HCT116 (cell line): ENCODE data around the gene ING1.

Experiments used
- CBX3 ChIP-seq: IDR thresholded peaks from 2 replicates; pipeline ENCODE4 v1.6.1; 2012; ENCODE audit warnings: low read depth
- CEBPB ChIP-seq: IDR thresholded peaks from 2 replicates; pipeline ENCODE4 v1.6.1; 2012; ENCODE audit warnings: low read depth
- CTCF ChIP-seq, 3 experiments: fragments of 200-600 bp in 1 of 3; sonication (generic) in 1 of 3; IDR thresholded peaks in 2 of 3; conservative IDR thresholded peaks in 1 of 3; 2 replicates each; pipeline ENCODE4 v1.5.1; 2012 to 2017; ENCODE audit warnings: low read depth in 2 of 3, low read length in 2 of 3, antibody characterized with exemption in 1 of 3, borderline replicate concordance in 1 of 3, control low read depth in 1 of 3, mild to moderate bottlenecking in 1 of 3, mixed read lengths in 1 of 3, mixed run types in 1 of 3, moderate library complexity in 1 of 3; ENCODE audit not compliant: insufficient read depth in 1 of 3
- EZH2 ChIP-seq: fragments of 200-600 bp; sonication (generic); IDR thresholded peaks from 2 replicates; pipeline ENCODE4 v1.6.1; 2017; ENCODE audit warnings: antibody characterized with exemption, mixed run types
- EZH2phosphoT487 ChIP-seq: fragments of 200-600 bp; IDR thresholded peaks from 2 replicates; pipeline ENCODE4 v1.6.1; 2018; ENCODE audit warnings: antibody characterized with exemption, borderline replicate concordance
- JUND ChIP-seq: IDR thresholded peaks from 2 replicates; pipeline ENCODE4 v1.6.1; 2012
- POLR2A ChIP-seq: IDR thresholded peaks from 2 replicates; pipeline ENCODE4 v1.7.0; 2011; ENCODE audit warnings: borderline replicate concordance; ENCODE audit not compliant: insufficient read depth, insufficient read length; ENCODE audit errors: extremely low read depth
- POLR2AphosphoS5 ChIP-seq: IDR thresholded peaks from 2 replicates; pipeline ENCODE4 v1.6.1; 2011; ENCODE audit warnings: mild to moderate bottlenecking, low read depth, low read length, moderate library complexity
- RAD21 ChIP-seq: IDR thresholded peaks from 2 replicates; pipeline ENCODE4 v1.6.1; 2012; ENCODE audit warnings: low read depth, mild to moderate bottlenecking
- REST ChIP-seq: IDR thresholded peaks from 2 replicates; pipeline ENCODE4 v1.6.1; 2012; ENCODE audit warnings: low read depth
- SRF ChIP-seq: IDR thresholded peaks from 2 replicates; pipeline ENCODE4 v1.6.1; 2012; ENCODE audit warnings: low read depth
- YY1 ChIP-seq: IDR thresholded peaks from 2 replicates; pipeline ENCODE4 v1.6.1; 2011; ENCODE audit warnings: low read length, low read depth, moderate library complexity, mild to moderate bottlenecking; ENCODE audit not compliant: insufficient replicate concordance; ENCODE audit errors: extremely low read depth
- ZBTB33 ChIP-seq: IDR thresholded peaks from 2 replicates; pipeline ENCODE4 v1.6.1; 2011; ENCODE audit warnings: mild to moderate bottlenecking, low read length, moderate library complexity; ENCODE audit not compliant: insufficient replicate concordance; ENCODE audit errors: extremely low read depth
- ZNF274 ChIP-seq: fragments of 200-500 bp; sonication (Bioruptor generic); IDR thresholded peaks from 2 replicates; pipeline ENCODE4 v1.6.1; 2014; ENCODE audit warnings: mild to moderate bottlenecking, low read depth, low read length, inconsistent platforms

- no peak for TF ChIP-seq CTCF (IDR thresholded peaks at IDR 0.05 in 2 of 3, conservative IDR thresholded peaks at IDR 0.05 in 1 of 3; ENCODE audit: borderline replicate concordance in 1 of 3, insufficient read depth in 1 of 3, low read depth in 2 of 3, low read length in 2 of 3)
- no peak for TF ChIP-seq REST
- TF ChIP-seq EZH2: no peak
- no peak for TF ChIP-seq POLR2A
- no peak for TF ChIP-seq EZH2phosphoT487
- TF ChIP-seq CBX3: no peak
- no peak for TF ChIP-seq POLR2AphosphoS5
- TF ChIP-seq RAD21: no peak
- TF ChIP-seq YY1: no peak
- no peak for TF ChIP-seq JUND
- no peak for TF ChIP-seq ZNF274
- TF ChIP-seq ZBTB33: no peak
- no peak for TF ChIP-seq SRF
- TF ChIP-seq CEBPB: no peak
Measured at GRCh38 chr13:110690516-110690915, 23.0 kb upstream of the ING1 start.
